ENCODE results near the gene AGPAT3.
A peak's percentile ranks its signal among the peaks of the same experiment; 100 is the strongest.

AGPAT3 gene

GRCh38 chr21:43934116-43934515 lies 69.1 kb downstream of the AGPAT3 start:
- DNase-seq (ENCODE audit: insufficient read length, low spot score) (no peak), FAIRE-seq (no peak)

GRCh38 chr21:43934716-43935705 lies 70.0 kb downstream of the AGPAT3 start:
- peak; percentile 71 for FAIRE-seq
- DNase-seq (ENCODE audit: insufficient read length, low spot score) = no peak

- no peak for FAIRE-seq
- DNase-seq (ENCODE audit: insufficient read length, low spot score) = no peak
These were observed 70.7 kb downstream of the AGPAT3 start for GRCh38 chr21:43935711-43936110.

- no peak for FAIRE-seq
- no peak for DNase-seq (ENCODE audit: insufficient read length, low spot score)
These were observed 71.4 kb downstream of the AGPAT3 start for GRCh38 chr21:43936247-43936967.

GRCh38 chr21:43937051-43937832 lies 72.2 kb downstream of the AGPAT3 start:
- DNase-seq (ENCODE audit: insufficient read length, low spot score) (no peak), FAIRE-seq (no peak)

GRCh38 chr21:43937891-43938309 lies 72.9 kb downstream of the AGPAT3 start:
- DNase-seq (ENCODE audit: insufficient read length, low spot score) (no peak), FAIRE-seq (no peak)

- DNase-seq (ENCODE audit: insufficient read length, low spot score) (peak; percentile 54), FAIRE-seq (peak; percentile 40)
These were observed 73.9 kb downstream of the AGPAT3 start for GRCh38 chr21:43938751-43939442.

- FAIRE-seq (no peak), DNase-seq (ENCODE audit: insufficient read length, low spot score) (no peak)
These were observed 74.7 kb downstream of the AGPAT3 start for GRCh38 chr21:43939443-43940328.

- FAIRE-seq (no peak), DNase-seq (ENCODE audit: insufficient read length, low spot score) (no peak)
These were observed 75.5 kb downstream of the AGPAT3 start for GRCh38 chr21:43940329-43941050.

- FAIRE-seq (no peak), DNase-seq (ENCODE audit: insufficient read length, low spot score) (no peak)
These were observed 77.2 kb downstream of the AGPAT3 start for GRCh38 chr21:43942201-43942600.

GRCh38 chr21:43942621-43943020 lies 77.6 kb downstream of the AGPAT3 start:
- FAIRE-seq (no peak), DNase-seq (ENCODE audit: insufficient read length, low spot score) (no peak)

- FAIRE-seq (no peak), DNase-seq (ENCODE audit: insufficient read length, low spot score) (no peak)
These were observed 78.6 kb downstream of the AGPAT3 start for GRCh38 chr21:43943512-43944077.

GRCh38 chr21:43944078-43944633 lies 79.1 kb downstream of the AGPAT3 start:
- no peak for FAIRE-seq
- DNase-seq (ENCODE audit: insufficient read length, low spot score) = no peak

- FAIRE-seq (no peak), DNase-seq (ENCODE audit: insufficient read length, low spot score) (no peak)
These were observed 79.7 kb downstream of the AGPAT3 start for GRCh38 chr21:43944757-43945156.

GRCh38 chr21:43948740-43949498 lies 83.9 kb downstream of the AGPAT3 start:
- FAIRE-seq (no peak), DNase-seq (ENCODE audit: insufficient read length, low spot score) (no peak)

GRCh38 chr21:43949499-43950208 lies 84.6 kb downstream of the AGPAT3 start:
- DNase-seq (ENCODE audit: insufficient read length, low spot score) (no peak), FAIRE-seq (no peak)

- no peak for DNase-seq (ENCODE audit: insufficient read length, low spot score)
- FAIRE-seq = no peak
These were observed 85.5 kb downstream of the AGPAT3 start for GRCh38 chr21:43950481-43950880.

Data from HTR-8/SVneo (cell line).